DOHH2 (cell line): ENCODE results near the gene QDPR.

ENCODE experiments used
- H3F3A ChIP-seq: fragments of 200-600 bp; sonication (generic), shearing (Covaris generic); 2 replicates; pipeline ENCODE4 v1.6.0; 2016; ENCODE audit warnings: antibody characterized with exemption, mild to moderate bottlenecking; ENCODE audit not compliant: control insufficient read depth, insufficient read depth
- H3K27ac ChIP-seq: fragments of 200-600 bp; sonication (generic); 2 replicates; pipeline ENCODE4 v1.5.1; 2014; ENCODE audit warnings: low read depth, mild to moderate bottlenecking, low read length, moderate library complexity
- H3K27me3 ChIP-seq: fragments of 200-600 bp; sonication (generic); 2 replicates; pipeline ENCODE4 v1.6.1; 2014; ENCODE audit warnings: mild to moderate bottlenecking, low read length, mixed read lengths; ENCODE audit not compliant: control insufficient read depth
- H3K36me3 ChIP-seq: fragments of 200-600 bp; sonication (generic); 2 replicates; pipeline ENCODE4 v1.6.1; 2014; ENCODE audit warnings: mild to moderate bottlenecking, low read length, moderate library complexity, mixed read lengths; ENCODE audit not compliant: control insufficient read depth
- H3K4me1 ChIP-seq: fragments of 200-600 bp; sonication (generic); 2 replicates; pipeline ENCODE4 v1.6.1; 2014; ENCODE audit warnings: mild to moderate bottlenecking, low read length, mixed read lengths; ENCODE audit not compliant: control insufficient read depth
- H3K4me2 ChIP-seq: fragments of 200-600 bp; sonication (generic); 2 replicates; pipeline ENCODE4 v1.6.0; 2014; ENCODE audit warnings: mild to moderate bottlenecking, low read length, moderate library complexity
- H3K4me3 ChIP-seq: fragments of 200-600 bp; sonication (generic); 2 replicates; pipeline ENCODE4 v1.5.1; 2014; ENCODE audit warnings: mild to moderate bottlenecking, low read length, mixed read lengths
- H3K79me2 ChIP-seq: fragments of 200-600 bp; sonication (generic); 2 replicates; pipeline ENCODE4 v1.6.1; 2014; ENCODE audit warnings: mild to moderate bottlenecking, low read length, mixed read lengths; ENCODE audit not compliant: control insufficient read depth
- H3K9me2 ChIP-seq: fragments of 200-600 bp; sonication (generic); replicated peaks from 2 replicates; pipeline ENCODE4 v1.6.1; 2014; ENCODE audit warnings: mild to moderate bottlenecking, low read length, mixed read lengths; ENCODE audit not compliant: control insufficient read depth
- H3K9me3 ChIP-seq: fragments of 200-600 bp; sonication (generic); 2 replicates; pipeline ENCODE4 v1.6.1; 2014; ENCODE audit warnings: antibody characterized with exemption, low read length, mixed read lengths; ENCODE audit not compliant: control insufficient read depth, insufficient read depth
- H4K20me1 ChIP-seq: fragments of 200-600 bp; sonication (generic); 2 replicates; pipeline ENCODE4 v1.6.0; 2014; ENCODE audit warnings: low read depth, mild to moderate bottlenecking, antibody characterized with exemption, low read length, moderate library complexity; ENCODE audit not compliant: control insufficient read depth, insufficient read depth
- EZH2phosphoT487 ChIP-seq: fragments of 200-600 bp; sonication (generic); IDR thresholded peaks from 2 replicates; pipeline ENCODE4 v1.6.1; 2017; ENCODE audit warnings: borderline replicate concordance, mild to moderate bottlenecking, antibody characterized with exemption, low read length, moderate library complexity, mixed read lengths
- TF ChIP-seq, protein P1 (sequence below): fragments of 200-600 bp; sonication (generic); IDR thresholded peaks from one replicate; pipeline ENCODE4 v1.5.1; 2014; ENCODE audit warnings: antibody characterized with exemption, mild to moderate bottlenecking, low read depth, low read length; ENCODE audit not compliant: poor library complexity, severe bottlenecking

Gene QDPR

DNA sequence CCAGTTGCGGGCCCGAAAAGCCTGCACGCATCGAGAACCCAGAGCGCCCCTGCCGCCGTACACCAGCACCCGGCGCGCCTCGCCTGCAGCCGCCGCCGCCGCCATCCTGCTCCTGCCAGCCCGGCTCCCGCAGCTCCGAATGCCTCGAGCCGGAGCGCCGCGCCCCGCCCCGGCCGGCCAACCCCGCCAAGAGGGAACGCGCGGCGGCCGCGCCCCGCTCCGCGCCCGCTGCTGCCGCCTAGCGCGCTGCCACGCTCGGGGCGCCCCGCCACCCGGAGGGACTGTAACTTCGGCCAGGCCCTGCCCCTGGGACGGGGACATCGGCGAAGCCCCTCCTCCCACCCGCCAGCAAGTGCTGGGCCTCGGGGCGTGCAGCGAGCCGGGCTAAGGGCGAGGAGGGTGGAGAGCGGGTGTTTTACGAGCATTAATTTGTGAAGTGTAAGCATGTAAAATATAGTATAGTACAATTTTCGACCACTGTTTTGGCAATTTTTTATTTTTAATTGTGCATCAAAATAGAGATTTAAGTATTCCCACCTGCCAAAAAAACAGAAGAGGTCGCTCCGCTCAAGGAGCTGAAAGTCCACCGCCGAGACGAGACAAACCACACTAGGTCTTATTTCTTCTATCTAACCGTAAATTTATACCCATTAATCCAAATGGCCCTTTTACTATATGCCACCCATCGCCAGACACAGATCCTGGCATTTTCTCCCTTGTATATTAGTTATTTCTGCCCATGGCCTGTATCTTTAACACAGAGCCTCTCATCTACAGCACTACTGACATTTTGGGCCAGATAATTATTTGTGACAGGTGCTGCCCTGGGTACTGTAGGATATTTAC, at the start of gene QDPR:
QDPR (minus strand) TSS at position 141 of the 846 bp plus-strand sequence; CDS start at position 105, 36 bp downstream.
- Histone ChIP-seq H4K20me1 (no peaks in the 10 kb centered on the region), H3K27me3 (peaks cover 9% of the 10 kb centered on the region; the same call in 1 of the 2 replicates), H3K4me2 (peak within 1 kb of the TSS; percentile 83), H3K4me3 (peak within 1 kb of the TSS; percentile 87), H3F3A (no peaks in the 10 kb centered on the region), H3K9me2 (no peaks in the 10 kb centered on the region), H3K27ac (peak within 1 kb of the TSS; percentile 11), H3K9me3 (no peaks in the 10 kb centered on the region), H3K4me1 (peaks cover 24% of the 10 kb centered on the region), H3K79me2 (peaks cover 30% of the 10 kb centered on the region), H3K36me3 (peaks cover 25% of the 10 kb centered on the region)
- TF ChIP-seq EZH2phosphoT487: no peak
- TF ChIP-seq, protein P1, sequence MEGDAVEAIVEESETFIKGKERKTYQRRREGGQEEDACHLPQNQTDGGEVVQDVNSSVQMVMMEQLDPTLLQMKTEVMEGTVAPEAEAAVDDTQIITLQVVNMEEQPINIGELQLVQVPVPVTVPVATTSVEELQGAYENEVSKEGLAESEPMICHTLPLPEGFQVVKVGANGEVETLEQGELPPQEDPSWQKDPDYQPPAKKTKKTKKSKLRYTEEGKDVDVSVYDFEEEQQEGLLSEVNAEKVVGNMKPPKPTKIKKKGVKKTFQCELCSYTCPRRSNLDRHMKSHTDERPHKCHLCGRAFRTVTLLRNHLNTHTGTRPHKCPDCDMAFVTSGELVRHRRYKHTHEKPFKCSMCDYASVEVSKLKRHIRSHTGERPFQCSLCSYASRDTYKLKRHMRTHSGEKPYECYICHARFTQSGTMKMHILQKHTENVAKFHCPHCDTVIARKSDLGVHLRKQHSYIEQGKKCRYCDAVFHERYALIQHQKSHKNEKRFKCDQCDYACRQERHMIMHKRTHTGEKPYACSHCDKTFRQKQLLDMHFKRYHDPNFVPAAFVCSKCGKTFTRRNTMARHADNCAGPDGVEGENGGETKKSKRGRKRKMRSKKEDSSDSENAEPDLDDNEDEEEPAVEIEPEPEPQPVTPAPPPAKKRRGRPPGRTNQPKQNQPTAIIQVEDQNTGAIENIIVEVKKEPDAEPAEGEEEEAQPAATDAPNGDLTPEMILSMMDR: peak; percentile 38

DNA sequence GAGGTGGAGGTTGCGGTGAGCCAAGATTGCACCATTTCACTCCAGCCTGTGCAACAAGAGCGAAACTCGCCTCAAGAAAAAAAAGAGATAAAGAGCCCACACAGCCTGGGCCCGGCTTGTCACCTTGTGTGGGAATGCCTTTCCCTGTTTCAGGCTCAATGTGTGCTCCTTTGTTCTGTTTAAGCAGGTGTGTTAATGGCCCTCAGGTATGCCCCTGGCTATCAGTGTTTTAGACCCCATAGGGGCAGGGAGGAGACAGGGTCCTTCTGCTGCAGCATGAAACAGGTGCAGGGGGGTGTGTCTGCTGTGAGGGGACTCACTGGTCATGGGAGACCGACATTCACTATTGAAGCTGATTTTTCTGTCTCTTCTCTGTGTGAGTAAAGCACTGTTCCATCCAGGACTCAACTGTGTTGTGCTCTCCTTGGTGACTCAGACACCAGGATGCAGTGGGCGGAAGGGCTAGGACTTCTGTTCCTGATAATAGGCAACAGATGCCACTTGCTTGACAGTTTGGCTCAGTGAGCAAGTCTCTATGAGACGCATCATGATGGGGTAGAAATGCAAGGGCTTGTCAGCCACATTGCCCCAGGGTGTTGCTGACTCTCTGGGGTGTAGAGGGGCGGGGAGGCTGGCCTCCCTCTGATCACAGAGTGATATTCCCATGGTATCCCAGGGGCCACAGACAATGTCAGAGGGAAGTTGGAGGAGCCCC, 49.5 kb upstream of the QDPR start:
- Histone ChIP-seq H3K4me2 (no peak overlapping the region), H3K36me3 (no peaks in the 10 kb centered on the region)

DNA sequence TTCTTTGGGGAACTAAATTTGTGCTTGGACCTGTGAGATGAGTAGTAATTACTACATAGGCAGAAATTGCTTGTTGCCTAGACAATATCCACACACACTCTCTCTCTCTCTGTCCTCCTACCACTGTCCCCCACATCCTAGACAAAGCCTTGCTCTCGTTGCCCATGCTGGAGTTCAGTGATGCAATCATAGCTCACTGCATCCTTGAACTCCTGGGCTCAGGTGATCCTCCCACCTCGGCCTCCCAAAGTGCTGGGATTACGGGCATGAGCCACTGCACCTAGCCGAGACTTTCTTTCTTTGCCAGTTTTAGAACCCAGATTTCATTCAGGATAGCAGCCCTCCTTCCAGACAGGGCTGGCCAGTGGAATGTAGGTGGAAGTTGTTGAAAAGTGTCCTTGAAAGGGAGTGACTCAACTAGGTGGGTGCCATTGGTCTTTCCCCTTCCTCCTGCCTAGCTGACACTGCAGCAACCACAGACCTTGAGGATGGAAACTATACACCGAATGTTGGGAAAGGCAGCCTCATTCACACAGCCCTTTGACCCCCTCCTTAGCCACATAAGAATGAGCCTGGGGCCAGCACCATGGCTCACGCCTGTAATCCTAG, 48.3 kb upstream of the QDPR start:
- TF ChIP-seq, protein P1: no peak
- no peak for TF ChIP-seq EZH2phosphoT487
- Histone ChIP-seq H4K20me1 (no peaks in the 10 kb centered on the region), H3K27ac (no peak overlapping the region), H3K79me2 (no peaks in the 10 kb centered on the region), H3K4me3 (no peak overlapping the region), H3K27me3 (no peaks in the 10 kb centered on the region), H3K4me1 (no peaks in the 10 kb centered on the region), H3K36me3 (no peaks in the 10 kb centered on the region), H3K9me2 (no peaks in the 10 kb centered on the region), H3F3A (no peaks in the 10 kb centered on the region), H3K4me2 (no peak overlapping the region), H3K9me3 (no peaks in the 10 kb centered on the region)

More for the DNA sequence above, 49.5 kb upstream of the QDPR start:
- Histone ChIP-seq H3F3A (no peaks in the 10 kb centered on the region), H3K27me3 (no peaks in the 10 kb centered on the region), H3K4me3 (no peak overlapping the region), H3K9me2 (no peaks in the 10 kb centered on the region), H3K4me1 (no peaks in the 10 kb centered on the region), H3K27ac (no peak overlapping the region), H4K20me1 (no peaks in the 10 kb centered on the region), H3K9me3 (no peaks in the 10 kb centered on the region), H3K79me2 (no peaks in the 10 kb centered on the region)
- TF ChIP-seq, protein P1: no peak
- TF ChIP-seq EZH2phosphoT487: no peak
